Pulmonary artery endothelial cell (primary cell): ENCODE data around the gene NR2C2AP. TPM values are rescaled to one million over a fixed set of nuclear protein-coding genes. Genes with fewer than 3 reads are reported as not detected.
A peak's percentile ranks its signal among the peaks of the same experiment; 100 is the strongest.

Source experiments
- DNase-seq: peaks from one replicate; pipeline ENCODE4 v3.0.0-alpha.2; 2011; ENCODE audit warnings: low read depth, low spot score
- total RNA-seq: library from RNA; depleted of rRNA; stranded (reverse); fragments of >200 nt; gene quantifications from 2 replicates; pipeline ENCODE4 v1.2.3, GENCODE V29; 2014

The NR2C2AP gene
- total RNA-seq, 1 donor from 2014 or later: 11.4 TPM

GRCh38 chr19:19214892-19215291, 11.7 kb upstream of the NR2C2AP start:
- DNase-seq: no peak

GRCh38 chr19:19214159-19214490, 10.9 kb upstream of the NR2C2AP start:
- DNase-seq: no peak

- DNase-seq: no peak
Observed at GRCh38 chr19:19213426-19214158, 10.4 kb upstream of the NR2C2AP start.

- no peak for DNase-seq
Observed at GRCh38 chr19:19212916-19213315, 9.7 kb upstream of the NR2C2AP start.

- DNase-seq: no peak
Observed at GRCh38 chr19:19211499-19212420, 8.5 kb upstream of the NR2C2AP start, which contains the start of gene NCAN. NCAN (plus strand) TSS chr19:19211958; CDS start chr19:19216954, 4,996 bp downstream.

- no peak for DNase-seq
Observed at GRCh38 chr19:19209372-19209771, 6.2 kb upstream of the NR2C2AP start.

- DNase-seq: no peak
Observed at GRCh38 chr19:19207637-19208572, 4.7 kb upstream of the NR2C2AP start.

GRCh38 chr19:19206938-19207337, 3.7 kb upstream of the NR2C2AP start:
- no peak for DNase-seq

- DNase-seq: no peak
Observed at GRCh38 chr19:19205416-19206410, 2.5 kb upstream of the NR2C2AP start.

GRCh38 chr19:19204181-19204580, 967 bp upstream of the NR2C2AP start:
- no peak for DNase-seq

GRCh38 chr19:19202707-19203011, 555 bp downstream of the NR2C2AP start:
- no peak for DNase-seq

GRCh38 chr19:19201697-19202630, 1.2 kb downstream of the NR2C2AP start:
- DNase-seq: no peak

- no peak for DNase-seq
Observed at GRCh38 chr19:19193926-19194325, 9.3 kb downstream of the NR2C2AP start.

GRCh38 chr19:19192910-19193423, 10.2 kb downstream of the NR2C2AP start:
- DNase-seq: no peak

GRCh38 chr19:19192078-19192882, 10.9 kb downstream of the NR2C2AP start, which contains the start of the genes BORCS8 and RFXANK:
BORCS8 (minus strand) TSS chr19:19192152; CDS start chr19:19192117, 35 bp downstream.
RFXANK (plus strand) TSS chr19:19192258; CDS start chr19:19193947, 1,689 bp downstream.
- peak; percentile 95 for DNase-seq

GRCh38 chr19:19191768-19192077, 11.5 kb downstream of the NR2C2AP start:
- no peak for DNase-seq

GRCh38 chr19:19186742-19187141, 16.5 kb downstream of the NR2C2AP start:
- DNase-seq: no peak
